ENCODE data around the gene SUGP1.

GRCh38 chr19:19337120-19337519 is 16.8 kb upstream of the SUGP1 start:
- TF ChIP-seq CTCF (IDR thresholded peaks at IDR 0.05) (no peak), POLR2A (IDR thresholded peaks at IDR 0.05) (no peak), EP300 (IDR thresholded peaks at IDR 0.05; ENCODE audit: low read depth) (no peak), POLR2AphosphoS5 (IDR thresholded peaks at IDR 0.05) (no peak)

Data from transverse colon (tissue), 4 donors.